ENCODE data around the gene DCAF12L2. TPM values are rescaled to one million over a fixed set of nuclear protein-coding genes. Genes with fewer than 3 reads are reported as not detected.

The DCAF12L2 gene
- total and polyA plus RNA-seq, 2 donors (not counting 1 experiment from before 2014, with no cell fraction given), result not detected

- H2AFZ ChIP-seq (ENCODE audit: low read length), result no peak overlapping the region
Observed at GRCh38 chrX:126170720-126171119, 4.6 kb upstream of the DCAF12L2 start.

DNA sequence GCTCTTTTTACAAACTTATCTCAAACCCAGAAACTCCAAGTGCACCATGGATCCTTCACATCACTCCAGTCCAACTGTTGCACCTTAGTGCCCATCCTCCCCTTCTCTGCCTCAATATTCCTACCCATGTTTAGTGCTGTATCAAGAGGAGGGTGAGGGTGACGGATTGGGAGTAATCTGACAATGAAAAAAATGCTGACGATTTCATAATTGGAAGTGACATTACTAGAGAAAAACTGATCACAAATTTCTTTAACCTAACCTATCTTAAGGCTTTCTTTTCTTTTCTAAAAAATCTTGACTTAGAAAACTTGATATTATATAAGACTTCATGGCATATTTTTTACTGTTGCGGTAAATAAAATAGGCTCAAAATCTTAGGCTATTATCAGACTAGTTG lies 1.5 kb upstream of the DCAF12L2 start:
- Histone ChIP-seq H3K79me2 (ENCODE audit: control insufficient read depth, insufficient read depth, low read length) (no peaks in the 10 kb centered on the region), H3K27me3 (ENCODE audit: control insufficient read depth, insufficient read depth, low read length) (no peaks in the 10 kb centered on the region), H3K4me3 (replicated peaks in 1 of 4; ENCODE audit: control extremely low read depth in 1 of 4, insufficient read depth in 1 of 4, low read depth in 3 of 4, low read length in 4 of 4) (no peak overlapping the region), H3K27ac (ENCODE audit: insufficient read depth, low read length) (no peak overlapping the region), H3K9me3 (ENCODE audit: control insufficient read depth, insufficient read depth, low read depth, low read length) (no peaks in the 10 kb centered on the region), H3K9ac (ENCODE audit: insufficient read depth, low read length) (no peak overlapping the region), H2AFZ (ENCODE audit: low read length) (no peak overlapping the region), H3K36me3 (ENCODE audit: control insufficient read depth, insufficient read depth, low read length) (no peaks in the 10 kb centered on the region), H3K4me2 (ENCODE audit: extremely low read depth, insufficient read depth, low read length) (no peak overlapping the region), H4K20me1 (ENCODE audit: control insufficient read depth, extremely low read depth, insufficient read depth, low read length) (no peaks in the 10 kb centered on the region), H3K4me1 (ENCODE audit: control insufficient read depth, extremely low read depth, insufficient read depth, low read length) (no peaks in the 10 kb centered on the region)
- TF ChIP-seq EZH2 (IDR thresholded peaks at IDR 0.05; ENCODE audit: low read length, missing control alignments), result no peak
- DNase-seq (ENCODE audit: low read depth in 2 of 2), result no peak

More at GRCh38 chrX:126170720-126171119, 4.6 kb upstream of the DCAF12L2 start:
- H3K4me3 ChIP-seq (replicated peaks in 1 of 4; ENCODE audit: control extremely low read depth in 1 of 4, insufficient read depth in 1 of 4, low read depth in 3 of 4, low read length in 4 of 4), result no peak overlapping the region
- H4K20me1 ChIP-seq (ENCODE audit: control insufficient read depth, extremely low read depth, insufficient read depth, low read length), result no peaks in the 10 kb centered on the region
- H3K4me2 ChIP-seq (ENCODE audit: extremely low read depth, insufficient read depth, low read length), result no peak overlapping the region
- H3K9me3 ChIP-seq (ENCODE audit: control insufficient read depth, insufficient read depth, low read depth, low read length), result no peaks in the 10 kb centered on the region
- TF ChIP-seq CTCF (conservative IDR thresholded peaks at IDR 0.05 in 1 of 2, IDR thresholded peaks at IDR 0.05 in 1 of 2; ENCODE audit: low read depth in 1 of 2, low read length in 2 of 2), result no peak
- no peak for TF ChIP-seq EZH2 (IDR thresholded peaks at IDR 0.05; ENCODE audit: low read length, missing control alignments)
- no peaks in the 10 kb centered on the region for H3K27me3 ChIP-seq (ENCODE audit: control insufficient read depth, insufficient read depth, low read length)
- H3K9ac ChIP-seq (ENCODE audit: insufficient read depth, low read length), result no peak overlapping the region
- no peak for DNase-seq (ENCODE audit: low read depth in 2 of 2)
- H3K27ac ChIP-seq (ENCODE audit: insufficient read depth, low read length), result no peak overlapping the region
- no peaks in the 10 kb centered on the region for H3K36me3 ChIP-seq (ENCODE audit: control insufficient read depth, insufficient read depth, low read length)
- H3K4me1 ChIP-seq (ENCODE audit: control insufficient read depth, extremely low read depth, insufficient read depth, low read length), result no peaks in the 10 kb centered on the region
- no peaks in the 10 kb centered on the region for H3K79me2 ChIP-seq (ENCODE audit: control insufficient read depth, insufficient read depth, low read length)

DNA sequence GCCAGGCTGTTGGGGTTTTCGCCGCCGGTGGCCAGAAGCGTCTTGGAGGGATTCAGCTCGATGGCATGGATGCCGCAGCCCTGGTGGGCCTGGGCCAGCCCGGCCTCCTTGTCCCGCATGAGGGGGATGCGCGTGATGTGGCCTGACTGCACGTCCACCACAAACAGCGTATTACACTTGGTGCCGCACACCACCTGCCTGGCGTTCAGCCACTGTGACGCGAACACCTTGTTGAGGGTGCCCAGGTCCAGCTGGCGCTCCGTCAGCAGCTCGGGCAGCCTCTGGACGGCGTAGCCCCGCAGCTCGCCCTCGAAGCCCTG lies 728 bp downstream of the DCAF12L2 start:
- no peaks in the 10 kb centered on the region for H4K20me1 ChIP-seq (ENCODE audit: control insufficient read depth, extremely low read depth, insufficient read depth, low read length)
- H3K27ac ChIP-seq (ENCODE audit: insufficient read depth, low read length), result no peak overlapping the region
- H3K4me3 ChIP-seq (replicated peaks in 1 of 4; ENCODE audit: control extremely low read depth in 1 of 4, insufficient read depth in 1 of 4, low read depth in 3 of 4, low read length in 4 of 4), result no peak overlapping the region
- no peaks in the 10 kb centered on the region for H3K4me1 ChIP-seq (ENCODE audit: control insufficient read depth, extremely low read depth, insufficient read depth, low read length)
- no peaks in the 10 kb centered on the region for H3K79me2 ChIP-seq (ENCODE audit: control insufficient read depth, insufficient read depth, low read length)
- no peak overlapping the region for H3K9ac ChIP-seq (ENCODE audit: insufficient read depth, low read length)
- H3K27me3 ChIP-seq (ENCODE audit: control insufficient read depth, insufficient read depth, low read length), result no peaks in the 10 kb centered on the region
- no peaks in the 10 kb centered on the region for H3K9me3 ChIP-seq (ENCODE audit: control insufficient read depth, insufficient read depth, low read depth, low read length)
- H3K4me2 ChIP-seq (ENCODE audit: extremely low read depth, insufficient read depth, low read length), result no peak overlapping the region
- H3K36me3 ChIP-seq (ENCODE audit: control insufficient read depth, insufficient read depth, low read length), result no peaks in the 10 kb centered on the region
- DNase-seq (ENCODE audit: low read depth in 2 of 2), result no peak
- no peak for TF ChIP-seq CTCF (conservative IDR thresholded peaks at IDR 0.05 in 1 of 2, IDR thresholded peaks at IDR 0.05 in 1 of 2; ENCODE audit: low read depth in 1 of 2, low read length in 2 of 2)
- TF ChIP-seq EZH2 (IDR thresholded peaks at IDR 0.05; ENCODE audit: low read length, missing control alignments), result no peak
- no peak overlapping the region for H2AFZ ChIP-seq (ENCODE audit: low read length)

Measured in fibroblast of lung (primary cell).